GM23248 (cell line): Measurements from ENCODE around the gene TNXB. TPM values are rescaled to one million over a fixed set of nuclear protein-coding genes. Genes with fewer than 3 reads are reported as not detected.

ENCODE experiments used
- DNase-seq: peaks from one replicate; pipeline ENCODE4 v3.0.0-alpha.2; 2015
- H2AFZ ChIP-seq: fragments of 200-600 bp; sonication (generic); 2 replicates; pipeline ENCODE4 v1.6.1; 2016; ENCODE audit warnings: antibody characterized with exemption
- H3F3A ChIP-seq: fragments of 200-600 bp; sonication (generic); 2 replicates; pipeline ENCODE4 v1.6.1; 2016; ENCODE audit warnings: mild to moderate bottlenecking, antibody characterized with exemption, mixed run types; ENCODE audit not compliant: insufficient read depth
- H3K27ac ChIP-seq: fragments of 200-600 bp; sonication (generic); 2 replicates; pipeline ENCODE4 v1.5.1; 2016; ENCODE audit warnings: mild to moderate bottlenecking
- H3K27me3 ChIP-seq: fragments of 200-600 bp; sonication (generic); replicated peaks from 2 replicates; pipeline ENCODE4 v1.6.1; 2016; ENCODE audit warnings: mild to moderate bottlenecking; ENCODE audit not compliant: insufficient read depth
- H3K36me3 ChIP-seq: fragments of 200-600 bp; sonication (generic); 2 replicates; pipeline ENCODE4 v1.6.1; 2016; ENCODE audit warnings: low read depth, mild to moderate bottlenecking
- H3K4me1 ChIP-seq: fragments of 200-600 bp; sonication (generic); 2 replicates; pipeline ENCODE4 v1.6.1; 2016; ENCODE audit warnings: mild to moderate bottlenecking; ENCODE audit not compliant: insufficient read depth
- H3K4me2 ChIP-seq: fragments of 200-600 bp; sonication (generic); one replicate; pipeline ENCODE4 v1.6.1; 2016; ENCODE audit warnings: mild to moderate bottlenecking; ENCODE audit not compliant: unreplicated experiment
- H3K4me3 ChIP-seq: fragments of 200-600 bp; sonication (generic); 2 replicates; pipeline ENCODE4 v1.5.1; 2016; ENCODE audit warnings: mild to moderate bottlenecking
- H3K79me2 ChIP-seq: fragments of 200-600 bp; sonication (generic); 2 replicates; pipeline ENCODE4 v1.6.1; 2016; ENCODE audit warnings: mild to moderate bottlenecking; ENCODE audit not compliant: insufficient read depth
- H3K9ac ChIP-seq: fragments of 200-600 bp; sonication (generic); 2 replicates; pipeline ENCODE4 v1.6.1; 2016; ENCODE audit warnings: mild to moderate bottlenecking
- H3K9me2 ChIP-seq: fragments of 200-600 bp; sonication (generic); 2 replicates; pipeline ENCODE4 v1.6.1; 2016; ENCODE audit warnings: mixed run types, mild to moderate bottlenecking, moderate library complexity; ENCODE audit not compliant: insufficient read depth
- H3K9me3 ChIP-seq: fragments of 200-600 bp; sonication (generic); one replicate; pipeline ENCODE4 v1.6.1; 2017; ENCODE audit warnings: low read depth
- H4K20me1 ChIP-seq: fragments of 200-600 bp; sonication (generic); 2 replicates; pipeline ENCODE4 v1.6.0; 2016; ENCODE audit not compliant: insufficient read depth
- EZH2 ChIP-seq: fragments of 200-600 bp; sonication (generic); IDR thresholded peaks from 2 replicates; pipeline ENCODE4 v1.6.1; 2018; ENCODE audit warnings: antibody characterized with exemption, mild to moderate bottlenecking; ENCODE audit not compliant: insufficient read depth, poor library complexity, severe bottlenecking
- EZH2phosphoT487 ChIP-seq: fragments of 200-600 bp; sonication (generic); IDR thresholded peaks from 2 replicates; pipeline ENCODE4 v1.6.1; 2018; ENCODE audit warnings: antibody characterized with exemption, moderate library complexity, mild to moderate bottlenecking, low read depth; ENCODE audit not compliant: insufficient read depth
- WGBS, 2 experiments: methylation state at CpG; one replicate each; pipeline ENCODE4 v1.1.6; 2015 to 2017; ENCODE audit warnings: low lambda C conversion rate in 2 of 2, low coverage in 1 of 2; ENCODE audit errors: missing lambda C conversion rate in 2 of 2; 5-methylcytosine and 5-hydroxymethylcytosine counted together
- in situ Hi-C: fragments of 300-500 bp; cut with MboI; formaldehyde crosslinking; loops from 2 replicates; pipeline ENCODE4 v1.15.0; 2020
- polyA plus RNA-seq: library from polyadenylated mRNA; unstranded; fragments of >200 nt; fragmentation: Nextera tagmentation; extraction: Ambion mirVana; gene quantifications from 2 replicates; pipeline ENCODE4 v1.2.1, GENCODE V29; 2016
- total RNA-seq: library from RNA; depleted of rRNA; stranded (reverse); fragments of >200 nt; shearing (Covaris generic); gene quantifications from 2 replicates; pipeline ENCODE4 v1.2.3, GENCODE V29; 2014

Gene TNXB
- total and polyA plus RNA-seq, 2 experiments from 2014 or later: 5.2 to 23.8 TPM

DNA sequence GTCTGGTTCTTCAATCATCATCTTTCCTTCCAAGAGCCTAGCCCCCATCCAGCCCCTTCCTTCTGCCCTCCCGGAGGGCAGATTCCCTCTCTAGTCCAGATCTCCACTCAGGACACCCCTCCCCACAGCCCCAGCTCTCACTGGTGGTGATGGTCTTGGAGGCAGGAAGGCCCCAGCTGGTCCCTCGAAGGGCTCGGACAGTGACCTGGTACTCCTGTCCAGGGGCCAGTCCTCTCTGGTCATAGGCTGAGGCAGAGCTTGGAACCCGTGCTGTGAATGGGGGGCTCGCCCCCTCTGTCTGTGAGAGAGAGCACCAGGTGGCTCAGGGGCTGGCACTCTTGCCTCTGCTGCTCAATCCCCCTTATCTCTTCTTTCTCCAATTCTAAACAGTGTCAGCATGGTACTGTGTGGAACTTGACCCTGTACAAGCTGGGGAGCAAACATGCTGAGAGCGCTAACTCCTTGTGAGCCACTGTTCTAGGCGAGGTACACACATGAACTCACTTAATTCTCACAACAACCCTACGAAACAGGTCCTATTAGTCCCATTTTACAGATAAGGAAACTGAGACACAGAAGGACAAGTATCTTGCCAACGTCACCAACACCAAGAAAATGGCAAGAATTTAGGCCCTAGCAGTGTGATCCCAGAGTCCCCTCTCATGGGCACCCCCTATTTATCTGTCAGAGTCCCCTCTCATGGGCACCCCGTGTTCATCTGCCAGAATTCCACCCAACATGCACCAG is 19.9 kb downstream of the TNXB start:
- Histone ChIP-seq H3K4me1 (peaks cover 30% of the 10 kb centered on the region), H3F3A (peaks cover 27% of the 10 kb centered on the region), H3K9me2 (no peaks in the 10 kb centered on the region), H3K9ac (no peak overlapping the region), H2AFZ (no peak overlapping the region), H3K27me3 (0 out of 2 replicates have a peak, but pooled peaks cover 14% of the 10 kb centered on the region), H3K79me2 (no peaks in the 10 kb centered on the region), H3K36me3 (no peaks in the 10 kb centered on the region), H3K4me3 (no peak overlapping the region), H3K27ac (no peak overlapping the region), H3K4me2 (no peak overlapping the region), H3K9me3 (no peaks in the 10 kb centered on the region), H4K20me1 (no peaks in the 10 kb centered on the region)
- no peak for DNase-seq
- in situ Hi-C loops: no loop called here
- WGBS, 2 experiments: 89 to 90% methylated on average over 9 to 10 of the region's 10 CpGs
- TF ChIP-seq EZH2: no peak
- TF ChIP-seq EZH2phosphoT487: no peak

- Histone ChIP-seq H3K4me3 (no peak overlapping the region), H3K4me1 (peaks cover 36% of the 10 kb centered on the region), H3K79me2 (no peaks in the 10 kb centered on the region), H3K9me2 (no peaks in the 10 kb centered on the region), H3F3A (peaks cover 26% of the 10 kb centered on the region), H2AFZ (no peak overlapping the region), H3K36me3 (no peaks in the 10 kb centered on the region), H3K4me2 (no peak overlapping the region), H3K27ac (no peak overlapping the region), H3K27me3 (0 out of 2 replicates have a peak, but pooled peaks cover 14% of the 10 kb centered on the region), H3K9me3 (no peaks in the 10 kb centered on the region), H4K20me1 (no peaks in the 10 kb centered on the region), H3K9ac (no peak overlapping the region)
- in situ Hi-C loops: no loop called here
- no peak for TF ChIP-seq EZH2phosphoT487
- no peak for TF ChIP-seq EZH2
- WGBS, 2 experiments: 95 to 96% methylated on average over 14 of the region's 14 CpGs
- DNase-seq: no peak
Observed at GRCh38 chr6:32088487-32089049, 20.6 kb downstream of the TNXB start.

GRCh38 chr6:32087574-32088486 is 21.3 kb downstream of the TNXB start:
- Histone ChIP-seq H3K36me3 (no peaks in the 10 kb centered on the region), H3K4me2 (no peak overlapping the region), H3K4me3 (no peak overlapping the region), H3K9me2 (no peaks in the 10 kb centered on the region), H3K79me2 (no peaks in the 10 kb centered on the region), H3K27me3 (0 out of 2 replicates have a peak, but pooled peaks cover 14% of the 10 kb centered on the region), H3K4me1 (peaks cover 35% of the 10 kb centered on the region), H3F3A (peaks cover 23% of the 10 kb centered on the region), H2AFZ (no peak overlapping the region), H3K9ac (no peak overlapping the region), H3K27ac (no peak overlapping the region), H3K9me3 (no peaks in the 10 kb centered on the region), H4K20me1 (no peaks in the 10 kb centered on the region)
- in situ Hi-C loops: no loop called here
- WGBS, 2 experiments: 75 to 78% methylated on average over 19 to 47 of the region's 50 CpGs
- no peak for TF ChIP-seq EZH2
- TF ChIP-seq EZH2phosphoT487: no peak
- DNase-seq: no peak

DNA sequence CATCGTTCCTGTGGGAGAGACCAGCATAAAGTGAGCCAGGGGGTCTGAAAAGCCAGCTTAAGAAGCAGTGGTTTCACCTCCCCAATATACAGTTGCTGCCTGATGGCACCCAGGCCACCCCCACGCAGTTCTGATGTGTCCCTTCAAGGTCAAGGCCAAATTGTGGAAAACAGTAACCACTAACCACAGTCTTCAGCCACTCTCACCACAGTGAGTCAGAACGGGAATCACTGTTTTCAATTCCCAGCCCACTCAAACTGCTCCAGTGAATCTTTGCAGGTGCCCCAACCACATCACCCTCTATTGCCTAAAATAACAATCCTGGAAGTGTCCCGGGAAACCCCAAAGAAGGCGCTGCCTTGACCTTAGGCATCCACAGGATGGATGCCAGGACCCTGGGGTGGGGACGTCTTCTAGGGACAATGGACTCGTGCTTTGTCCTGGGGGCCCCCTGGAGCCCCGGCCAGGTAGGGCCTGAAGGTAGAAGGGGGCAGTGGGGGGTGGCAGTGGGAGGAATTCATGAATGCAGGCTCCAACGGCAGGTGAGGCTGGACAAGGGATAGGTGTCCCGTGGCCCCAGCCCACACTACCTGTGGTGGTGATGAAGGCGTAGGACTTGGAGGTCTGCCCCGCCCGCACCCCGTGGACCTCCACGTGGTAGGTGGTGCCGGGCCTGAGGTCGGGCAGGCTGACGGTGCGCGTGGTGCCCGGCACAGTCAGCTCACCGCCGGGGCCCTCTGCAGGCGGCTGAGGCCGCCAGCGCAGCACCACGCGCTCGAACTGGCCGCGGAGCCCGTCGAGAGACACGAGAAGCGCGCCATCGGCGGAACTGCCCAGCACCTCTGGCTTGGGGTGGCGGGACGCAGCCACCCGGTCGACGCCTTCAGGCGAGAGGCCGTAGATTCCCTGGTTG is 22.2 kb downstream of the TNXB start:
- Histone ChIP-seq H3K9me2 (no peaks in the 10 kb centered on the region), H3K9me3 (no peaks in the 10 kb centered on the region), H3K79me2 (no peaks in the 10 kb centered on the region), H3K9ac (no peak overlapping the region), H3F3A (peaks cover 23% of the 10 kb centered on the region), H3K4me1 (peaks cover 35% of the 10 kb centered on the region), H3K27me3 (0 out of 2 replicates have a peak, but pooled peaks cover 14% of the 10 kb centered on the region), H4K20me1 (no peaks in the 10 kb centered on the region), H3K27ac (no peak overlapping the region), H2AFZ (no peak overlapping the region), H3K36me3 (no peaks in the 10 kb centered on the region), H3K4me3 (no peak overlapping the region), H3K4me2 (peak overlapping the region; percentile 67)
- peak; percentile 91 for DNase-seq
- TF ChIP-seq EZH2 (no peak), EZH2phosphoT487 (0 out of 2 replicates have a peak, but pooled peaks have one; percentile 65)
- in situ Hi-C loops: no loop called here
- WGBS, 2 experiments: 74 to 82% methylated on average over 37 to 45 of the region's 45 CpGs
